ENCODE measurements around the gene DGKI. TPM values are rescaled to one million over a fixed set of nuclear protein-coding genes. Genes with fewer than 3 reads are reported as not detected.
A peak's percentile ranks its signal among the peaks of the same experiment; 100 is the strongest.

DGKI gene
- total RNA-seq, 4 donors from 2014 or later, result 0.16 to 4.4 (median 2.1) TPM

- TF ChIP-seq, protein P1, sequence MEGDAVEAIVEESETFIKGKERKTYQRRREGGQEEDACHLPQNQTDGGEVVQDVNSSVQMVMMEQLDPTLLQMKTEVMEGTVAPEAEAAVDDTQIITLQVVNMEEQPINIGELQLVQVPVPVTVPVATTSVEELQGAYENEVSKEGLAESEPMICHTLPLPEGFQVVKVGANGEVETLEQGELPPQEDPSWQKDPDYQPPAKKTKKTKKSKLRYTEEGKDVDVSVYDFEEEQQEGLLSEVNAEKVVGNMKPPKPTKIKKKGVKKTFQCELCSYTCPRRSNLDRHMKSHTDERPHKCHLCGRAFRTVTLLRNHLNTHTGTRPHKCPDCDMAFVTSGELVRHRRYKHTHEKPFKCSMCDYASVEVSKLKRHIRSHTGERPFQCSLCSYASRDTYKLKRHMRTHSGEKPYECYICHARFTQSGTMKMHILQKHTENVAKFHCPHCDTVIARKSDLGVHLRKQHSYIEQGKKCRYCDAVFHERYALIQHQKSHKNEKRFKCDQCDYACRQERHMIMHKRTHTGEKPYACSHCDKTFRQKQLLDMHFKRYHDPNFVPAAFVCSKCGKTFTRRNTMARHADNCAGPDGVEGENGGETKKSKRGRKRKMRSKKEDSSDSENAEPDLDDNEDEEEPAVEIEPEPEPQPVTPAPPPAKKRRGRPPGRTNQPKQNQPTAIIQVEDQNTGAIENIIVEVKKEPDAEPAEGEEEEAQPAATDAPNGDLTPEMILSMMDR (IDR thresholded peaks at IDR 0.05), result no peak
- ATAC-seq (ENCODE audit: low FRiP score) (no peak), DNase-seq (ENCODE audit: low spot score) (no peak)
Observed at GRCh38 chr7:137771273-137771672, 75.5 kb downstream of the DGKI start.

GRCh38 chr7:137768366-137768765 is 78.4 kb downstream of the DGKI start:
- TF ChIP-seq, protein P1 (IDR thresholded peaks at IDR 0.05), result no peak

DNA sequence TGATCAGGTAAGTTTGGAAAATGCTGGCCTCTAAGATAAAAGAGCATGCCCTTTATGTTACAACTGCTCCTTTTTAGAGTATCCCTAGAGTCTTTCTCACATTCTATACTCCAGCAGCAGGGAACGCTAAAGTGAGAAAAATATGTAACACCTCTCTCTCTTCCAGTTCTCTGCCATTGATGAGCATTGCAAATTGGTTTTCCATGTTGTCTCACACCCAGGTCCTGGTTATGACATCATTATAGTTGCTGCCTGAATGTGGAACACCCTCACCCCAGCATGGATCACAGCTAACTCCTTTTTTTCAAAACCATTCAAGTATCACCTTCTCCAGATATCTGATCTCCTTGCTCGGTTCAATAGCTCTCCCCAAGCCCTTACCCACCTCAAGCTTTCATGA is 84.4 kb downstream of the DGKI start:
- TF ChIP-seq, protein P1 (IDR thresholded peaks at IDR 0.05), result no peak

More at GRCh38 chr7:137768366-137768765, 78.4 kb downstream of the DGKI start:
- DNase-seq (ENCODE audit: low spot score), result no peak
- no peak for ATAC-seq (ENCODE audit: low FRiP score)

GRCh38 chr7:137760111-137760510 is 86.7 kb downstream of the DGKI start:
- peak; percentile 55 for ATAC-seq (ENCODE audit: low FRiP score)
- TF ChIP-seq, protein P1 (IDR thresholded peaks at IDR 0.05), result no peak
- DNase-seq (ENCODE audit: low spot score), result no peak

More for the DNA sequence above, 84.4 kb downstream of the DGKI start:
- ATAC-seq (ENCODE audit: low FRiP score) (no peak), DNase-seq (ENCODE audit: low spot score) (no peak)

DNA sequence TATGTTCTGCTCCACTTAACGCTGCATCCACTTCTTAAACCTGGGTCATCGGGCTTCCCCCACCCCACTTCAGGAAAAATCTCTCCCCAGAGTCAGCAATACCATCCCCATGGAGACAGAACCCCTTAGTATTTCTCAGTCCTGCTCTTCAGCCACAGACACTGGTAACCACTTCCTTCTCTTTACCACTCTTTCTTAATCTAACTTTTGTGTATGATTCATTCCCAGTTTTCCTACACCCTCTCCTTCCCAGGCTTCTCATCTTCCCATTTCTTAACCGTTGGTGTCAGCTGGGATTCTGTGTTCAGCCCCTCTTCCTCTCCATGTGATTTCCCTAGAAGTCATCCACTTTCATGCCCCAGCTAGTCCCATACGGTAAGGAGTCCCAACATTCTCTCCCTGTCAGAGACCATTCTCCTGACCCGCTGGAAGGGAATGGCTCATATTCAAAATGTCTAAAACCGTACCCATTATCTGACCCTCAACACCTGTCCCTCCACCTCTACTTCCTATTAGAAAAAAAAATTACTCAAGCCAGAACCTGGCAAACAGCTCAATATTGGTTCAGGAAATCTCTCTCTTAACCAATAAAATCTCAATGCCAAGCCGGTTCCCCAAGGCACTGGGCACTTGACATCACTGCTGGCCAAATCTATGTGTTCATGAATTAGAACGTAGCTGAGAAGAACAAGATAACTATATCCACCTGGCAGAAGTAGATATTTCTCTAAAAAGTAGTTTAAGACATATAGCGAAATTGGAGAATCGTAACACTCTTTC is 89.4 kb downstream of the DGKI start:
- DNase-seq (ENCODE audit: low spot score) (no peak), ATAC-seq (ENCODE audit: low FRiP score) (no peak)
- TF ChIP-seq, protein P1 (IDR thresholded peaks at IDR 0.05), result no peak

GRCh38 chr7:137755846-137756651 is 90.7 kb downstream of the DGKI start:
- DNase-seq (ENCODE audit: low spot score) (no peak), ATAC-seq (ENCODE audit: low FRiP score) (no peak)
- TF ChIP-seq, protein P1 (IDR thresholded peaks at IDR 0.05), result no peak
